SK-N-SH (cell line): Measurements from ENCODE around the gene OSBPL2. TPM values are rescaled to one million over a fixed set of nuclear protein-coding genes. Genes with fewer than 3 reads are reported as not detected.

Source experiments
- CTCF ChIA-PET: fragments of 300-600, 350-600 bp; formaldehyde crosslinking; extraction: SDS; loops from one replicate; lab custom pipeline; 2021; lab: Yijun Ruan, JAX
- POLR2A ChIA-PET: fragments of 350-600 bp; sonication (Branson Sonifier 250); formaldehyde crosslinking; extraction: SDS; loops from one replicate; lab custom pipeline; 2020; ENCODE audit warnings: antibody characterized with exemption, inconsistent platforms; lab: Yijun Ruan, JAX
- DNase-seq: peaks from one replicate; pipeline ENCODE4 v3.0.0; 2012
- H2AFZ ChIP-seq: fragments of 200-600 bp; sonication (generic); 2 replicates; pipeline ENCODE4 v1.8.1; 2016; ENCODE audit warnings: antibody characterized with exemption, mild to moderate bottlenecking, low read depth
- H3F3A ChIP-seq: fragments of 200-600 bp; sonication (generic); replicated peaks from 2 replicates; pipeline ENCODE3; 2016; ENCODE audit warnings: antibody characterized with exemption, mild to moderate bottlenecking; ENCODE audit not compliant: insufficient read depth
- H3K27ac ChIP-seq, 2 experiments: fragments of 200-500 bp in 1 of 2; fragments of 200-600 bp in 1 of 2; sonication (Bioruptor generic) in 1 of 2; sonication (generic), shearing (Covaris generic) in 1 of 2; 2 replicates each; pipeline versions ENCODE4 v1.5.1 to v1.6.1; 2014 to 2016; ENCODE audit warnings: low read depth in 2 of 2, inconsistent platforms in 1 of 2, low read length in 1 of 2, mild to moderate bottlenecking in 1 of 2, mixed read lengths in 1 of 2
- H3K27me3 ChIP-seq: fragments of 200-600 bp; sonication (generic), shearing (Covaris generic); 2 replicates; pipeline ENCODE4 v1.6.1; 2016; ENCODE audit warnings: mixed run types; ENCODE audit not compliant: insufficient read depth
- H3K36me3 ChIP-seq, 2 experiments: fragments of 200-500 bp in 1 of 2; fragments of 200-600 bp in 1 of 2; sonication (Bioruptor generic) in 1 of 2; sonication (generic) in 1 of 2; replicated peaks in 1 of 2; 2 replicates each; pipeline versions ENCODE3 to v1.5.1; 2014 to 2016; ENCODE audit warnings: low read length in 1 of 2, mild to moderate bottlenecking in 1 of 2; ENCODE audit not compliant: insufficient read depth in 2 of 2, control insufficient read depth in 1 of 2
- H3K4me1 ChIP-seq, 2 experiments: fragments of 200-500 bp in 1 of 2; fragments of 200-600 bp in 1 of 2; sonication (Bioruptor generic) in 1 of 2; sonication (generic), shearing (Covaris generic) in 1 of 2; 2 replicates each; pipeline versions ENCODE4 v1.5.1 to v1.6.1; 2014 to 2016; ENCODE audit warnings: low read depth in 1 of 2, low read length in 1 of 2, mixed run types in 1 of 2; ENCODE audit not compliant: insufficient read depth in 2 of 2, control insufficient read depth in 1 of 2
- H3K4me2 ChIP-seq: fragments of 200-600 bp; sonication (generic), shearing (Covaris generic); 2 replicates; pipeline ENCODE4 v1.6.1; 2017; ENCODE audit warnings: mixed run types
- H3K4me3 ChIP-seq, 2 experiments: fragments of 200-500 bp in 1 of 2; fragments of 200-600 bp in 1 of 2; sonication (Bioruptor generic) in 1 of 2; sonication (generic), shearing (Covaris generic) in 1 of 2; 2 replicates each; pipeline versions ENCODE4 v1.5.1 to v1.8.1; 2014 to 2016; ENCODE audit warnings: low read depth in 2 of 2, inconsistent platforms in 1 of 2, low read length in 1 of 2, mild to moderate bottlenecking in 1 of 2, mixed read lengths in 1 of 2, moderate library complexity in 1 of 2
- H3K79me2 ChIP-seq: fragments of 200-600 bp; sonication (generic); 2 replicates; pipeline ENCODE4 v1.8.1; 2017; ENCODE audit warnings: mild to moderate bottlenecking; ENCODE audit not compliant: insufficient read depth
- H3K9ac ChIP-seq: fragments of 200-600 bp; sonication (generic); 2 replicates; pipeline ENCODE4 v1.6.1; 2017; ENCODE audit warnings: mixed run types
- H3K9me2 ChIP-seq: fragments of 200-600 bp; sonication (generic); 2 replicates; pipeline ENCODE4 v1.6.1; 2017; ENCODE audit warnings: mixed run types
- H3K9me3 ChIP-seq: fragments of 200-600 bp; sonication (generic); 2 replicates; pipeline ENCODE4 v1.6.1; 2017; ENCODE audit warnings: mixed run types, mild to moderate bottlenecking, moderate library complexity
- H4K20me1 ChIP-seq: fragments of 200-600 bp; sonication (generic); 2 replicates; pipeline ENCODE4 v1.6.1; 2017; ENCODE audit warnings: mild to moderate bottlenecking, mixed run types; ENCODE audit not compliant: insufficient read depth
- CTCF ChIP-seq: fragments of 200-600 bp; sonication (generic); IDR thresholded peaks from 2 replicates; pipeline ENCODE4 v1.6.1; 2017; ENCODE audit warnings: antibody characterized with exemption, mild to moderate bottlenecking, moderate library complexity
- ELF1 ChIP-seq: IDR thresholded peaks from 2 replicates; pipeline ENCODE4 v1.4.0; 2012
- FOXJ3 ChIP-seq: sonication (generic); formaldehyde crosslinking; IDR thresholded peaks from 2 replicates; pipeline ENCODE4 v1.5.1; 2020; ENCODE audit warnings: mild to moderate bottlenecking, missing genetic modification reagents
- GABPA ChIP-seq: IDR thresholded peaks from 2 replicates; pipeline ENCODE4 v1.4.0; 2012; ENCODE audit warnings: low read depth, mild to moderate bottlenecking
- GATA2 ChIP-seq: sonication (generic); formaldehyde crosslinking; IDR thresholded peaks from 2 replicates; pipeline ENCODE4 v1.5.0; 2020; ENCODE audit warnings: mild to moderate bottlenecking, missing genetic modification reagents
- NFIC ChIP-seq: IDR thresholded peaks from 2 replicates; pipeline ENCODE4 v1.4.0; 2012; ENCODE audit warnings: borderline replicate concordance
- PBX3 ChIP-seq: IDR thresholded peaks from 2 replicates; pipeline ENCODE4; 2012
- POLR2AphosphoS5 ChIP-seq: IDR thresholded peaks from 2 replicates; pipeline ENCODE4 v1.6.1; 2012; ENCODE audit warnings: low read depth, low read length
- RAD21 ChIP-seq: IDR thresholded peaks from 2 replicates; pipeline ENCODE4 v1.6.1; 2012; ENCODE audit warnings: mild to moderate bottlenecking, low read length
- RCOR1 ChIP-seq: fragments of 150-350 bp; IDR thresholded peaks from 2 replicates; pipeline ENCODE4 v1.6.1; 2017; ENCODE audit warnings: antibody characterized with exemption, low read length
- RFX5 ChIP-seq: IDR thresholded peaks from 2 replicates; pipeline ENCODE4 v1.6.1; 2012; ENCODE audit warnings: mild to moderate bottlenecking, improper control_type of control experiment, low read length
- TAF1 ChIP-seq: IDR thresholded peaks from 2 replicates; pipeline ENCODE4 v1.6.1; 2012; ENCODE audit warnings: low read depth, mild to moderate bottlenecking, low read length, moderate library complexity, borderline replicate concordance
- TEAD4 ChIP-seq: IDR thresholded peaks from 2 replicates; pipeline ENCODE4 v1.4.0; 2012; ENCODE audit warnings: mild to moderate bottlenecking, borderline replicate concordance; ENCODE audit not compliant: insufficient read depth
- WGBS: methylation state at CpG from one replicate; pipeline ENCODE4 v1.1.6; 2017; ENCODE audit warnings: low lambda C conversion rate; 5-methylcytosine and 5-hydroxymethylcytosine counted together
- polyA plus RNA-seq, 3 experiments: library from polyadenylated mRNA; depleted of rRNA; stranded (reverse); fragments of >200 nt; gene quantifications; 2 replicates each; pipeline ENCODE4 v1.2.3, GENCODE V29; 2012
- TF ChIP-seq, protein P1 (sequence below): fragments of 150-350 bp; IDR thresholded peaks from 2 replicates; pipeline ENCODE4 v1.6.1; 2017; ENCODE audit warnings: antibody characterized with exemption, low read length, low read depth, borderline replicate concordance
- TF ChIP-seq, protein P2 (sequence below): IDR thresholded peaks from 2 replicates; pipeline ENCODE4 v1.4.0; 2012; ENCODE audit warnings: low read depth, borderline replicate concordance

Gene OSBPL2
- polyA plus RNA-seq, 1 of the 3 experiments (the other 2 are of a cell fraction), result 17.7 TPM

DNA sequence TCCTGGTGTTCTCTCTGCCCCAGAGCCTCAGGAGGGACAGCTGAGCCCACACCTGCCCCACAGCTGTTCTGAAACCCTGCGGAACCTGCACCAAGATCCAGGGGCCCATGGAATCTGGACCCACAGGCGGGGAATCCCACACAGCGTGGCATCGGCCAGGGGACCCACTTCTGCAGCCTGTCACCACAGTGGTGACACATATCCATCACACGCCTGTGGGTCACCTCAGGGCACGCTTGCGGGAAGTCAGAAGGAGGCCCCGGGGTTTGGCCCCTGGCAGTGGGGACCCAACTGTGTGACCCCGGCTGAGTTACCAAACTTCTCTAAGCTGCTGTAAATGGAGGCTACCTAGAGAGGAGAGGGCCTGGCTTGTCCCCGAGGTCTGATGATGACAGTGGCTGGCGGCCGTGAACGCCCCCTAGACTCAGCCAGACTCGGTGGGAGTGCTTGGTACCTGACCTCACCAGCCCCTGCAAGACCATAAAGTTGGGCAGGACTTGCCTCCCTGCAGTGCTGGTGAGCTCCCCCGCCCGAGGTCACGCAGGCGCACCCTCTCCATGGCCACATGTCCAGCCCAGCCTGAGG lies 16.0 kb upstream of the OSBPL2 start:
- Histone ChIP-seq H3K36me3 (no peaks in the 10 kb centered on the region), H3K4me2 (no peak overlapping the region), H3K9me2 (no peaks in the 10 kb centered on the region), H3K9ac (no peak overlapping the region), H3K79me2 (no peaks in the 10 kb centered on the region), H2AFZ (no peak overlapping the region), H3K9me3 (no peaks in the 10 kb centered on the region), H3K4me1 (peaks cover 0 to 18% of the 10 kb centered on the region in 2 experiments; a peak in 1 of 4 replicates), H3F3A (no peaks in the 10 kb centered on the region), H3K27me3 (peaks cover 47% of the 10 kb centered on the region), H4K20me1 (0 out of 2 replicates have a peak, but pooled peaks cover 8% of the 10 kb centered on the region), H3K4me3 (no peak overlapping the region), H3K27ac (no peak overlapping the region)
- TF ChIP-seq TAF1 (no peak), RAD21 (no peak), TEAD4 (no peak), CTCF (no peak), POLR2AphosphoS5 (no peak), GABPA (no peak), FOXJ3 (CRISPR knock-in tag) (no peak), ELF1 (no peak), RCOR1 (no peak), GATA2 (CRISPR knock-in tag) (no peak), NFIC (no peak), RFX5 (no peak), PBX3 (no peak)
- TF ChIP-seq, protein P1, sequence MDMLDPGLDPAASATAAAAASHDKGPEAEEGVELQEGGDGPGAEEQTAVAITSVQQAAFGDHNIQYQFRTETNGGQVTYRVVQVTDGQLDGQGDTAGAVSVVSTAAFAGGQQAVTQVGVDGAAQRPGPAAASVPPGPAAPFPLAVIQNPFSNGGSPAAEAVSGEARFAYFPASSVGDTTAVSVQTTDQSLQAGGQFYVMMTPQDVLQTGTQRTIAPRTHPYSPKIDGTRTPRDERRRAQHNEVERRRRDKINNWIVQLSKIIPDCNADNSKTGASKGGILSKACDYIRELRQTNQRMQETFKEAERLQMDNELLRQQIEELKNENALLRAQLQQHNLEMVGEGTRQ, result no peak
- TF ChIP-seq, protein P2, sequence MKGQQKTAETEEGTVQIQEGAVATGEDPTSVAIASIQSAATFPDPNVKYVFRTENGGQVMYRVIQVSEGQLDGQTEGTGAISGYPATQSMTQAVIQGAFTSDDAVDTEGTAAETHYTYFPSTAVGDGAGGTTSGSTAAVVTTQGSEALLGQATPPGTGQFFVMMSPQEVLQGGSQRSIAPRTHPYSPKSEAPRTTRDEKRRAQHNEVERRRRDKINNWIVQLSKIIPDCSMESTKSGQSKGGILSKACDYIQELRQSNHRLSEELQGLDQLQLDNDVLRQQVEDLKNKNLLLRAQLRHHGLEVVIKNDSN, result no peak
- WGBS, result 72% methylated on average over 17 of the region's 18 CpGs
- CTCF ChIA-PET, result no interaction called here
- no peak for DNase-seq
- POLR2A ChIA-PET, result no interaction called here
